ENCODE measurements around the gene BYSL.

The BYSL gene

DNA sequence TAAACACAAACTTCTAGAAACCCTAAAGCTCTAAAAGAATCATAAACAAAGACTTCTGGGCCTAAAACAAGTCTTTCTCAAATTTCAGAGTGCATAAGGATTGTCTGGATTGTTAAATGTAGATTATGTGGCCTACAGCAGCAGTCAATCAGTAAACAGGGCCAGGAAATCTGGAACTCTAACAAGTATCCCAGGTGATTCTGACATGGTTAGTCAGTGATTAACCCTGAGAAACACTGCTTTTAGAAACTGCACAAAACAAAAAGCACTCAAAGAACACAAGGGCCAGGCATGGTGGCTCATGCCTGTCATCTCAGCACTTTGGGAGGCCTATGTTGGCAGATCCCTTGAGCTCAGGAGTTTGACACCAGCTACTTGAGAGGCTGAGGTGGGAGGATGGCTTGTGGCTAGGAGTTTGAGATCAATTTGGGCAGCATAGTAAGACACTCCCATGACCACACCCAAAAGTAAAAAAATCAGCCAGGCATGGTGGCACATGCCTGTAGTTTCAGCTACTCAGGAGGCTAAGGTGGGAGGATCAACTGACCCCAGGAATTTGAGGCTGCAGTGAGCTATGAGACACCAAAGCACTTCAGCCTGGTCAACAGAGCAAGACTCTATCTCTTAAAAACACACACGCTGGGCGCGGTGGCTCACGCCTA is 6.3 kb upstream of the BYSL start:
- DNase-seq = no peak

DNA sequence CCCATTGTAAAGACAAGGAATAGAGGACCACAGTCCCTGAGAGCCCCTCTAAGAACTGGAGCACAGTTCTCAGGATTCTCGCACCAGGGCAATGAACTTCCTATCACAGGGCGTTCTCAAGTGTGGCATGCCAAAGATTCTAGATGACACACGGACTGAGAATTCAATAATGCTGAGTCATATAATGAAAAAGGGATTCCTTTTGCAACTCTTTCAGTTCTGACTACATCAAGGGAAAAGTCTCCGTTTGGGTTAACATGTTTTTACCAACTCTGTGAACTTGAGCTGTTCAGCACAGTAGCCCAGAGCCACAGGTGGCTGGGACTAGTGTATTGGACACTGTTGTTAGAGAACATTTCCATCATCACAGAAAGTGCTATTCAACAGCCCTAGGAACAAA is 3.8 kb upstream of the BYSL start:
- DNase-seq = no peak

DNA sequence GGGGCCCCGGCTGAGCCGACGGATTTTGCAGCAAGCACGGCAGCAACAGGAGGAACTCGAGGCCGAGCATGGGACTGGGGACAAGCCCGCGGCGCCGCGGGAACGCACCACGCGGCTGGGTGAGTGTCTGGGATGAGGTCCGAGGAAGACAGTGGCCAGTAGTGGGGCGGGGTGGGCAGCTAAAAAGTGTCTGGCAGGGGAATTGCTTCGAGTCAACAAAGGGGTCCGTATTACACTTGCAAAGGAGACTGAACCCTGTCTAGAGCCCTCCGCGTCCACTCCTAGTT is 356 bp downstream of the BYSL start:
- no peak for DNase-seq

DNA sequence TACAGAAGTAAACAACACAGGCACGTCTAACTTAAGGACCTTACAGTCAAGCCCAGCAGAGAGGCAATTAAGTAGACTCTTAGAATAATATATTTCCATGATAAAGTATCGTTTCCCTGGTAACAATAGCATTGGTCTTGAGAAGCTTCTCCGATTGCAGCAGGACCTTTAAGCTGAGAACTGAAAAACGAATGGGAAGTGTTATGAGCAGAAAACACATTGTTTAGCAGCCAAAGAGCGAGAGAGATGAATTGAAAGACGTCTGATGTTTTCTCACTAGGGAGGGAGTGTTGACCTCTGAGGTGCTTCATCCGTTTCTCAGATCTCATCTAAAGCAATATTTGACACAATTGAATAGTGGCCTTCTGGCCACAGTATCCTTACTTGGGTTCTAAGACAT is 855 bp downstream of the BYSL start:
- no peak for DNase-seq

DNA sequence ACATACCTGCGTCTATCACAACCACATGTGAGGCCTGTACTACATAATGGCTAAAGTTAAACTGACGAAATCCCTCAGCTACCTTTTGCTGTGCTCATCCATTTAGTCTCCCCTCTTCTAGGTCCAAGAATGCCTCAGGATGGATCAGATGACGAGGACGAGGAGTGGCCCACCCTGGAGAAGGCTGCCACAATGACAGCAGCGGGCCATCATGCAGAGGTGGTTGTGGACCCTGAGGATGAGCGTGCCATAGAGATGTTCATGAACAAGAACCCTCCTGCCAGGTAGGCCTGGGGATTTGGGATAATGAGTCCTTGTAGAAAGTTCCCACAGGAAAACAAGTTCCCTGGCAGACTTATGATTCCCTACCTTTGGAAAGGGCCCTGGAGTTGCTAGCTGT is 6.0 kb downstream of the BYSL start:
- DNase-seq = no peak

DNA sequence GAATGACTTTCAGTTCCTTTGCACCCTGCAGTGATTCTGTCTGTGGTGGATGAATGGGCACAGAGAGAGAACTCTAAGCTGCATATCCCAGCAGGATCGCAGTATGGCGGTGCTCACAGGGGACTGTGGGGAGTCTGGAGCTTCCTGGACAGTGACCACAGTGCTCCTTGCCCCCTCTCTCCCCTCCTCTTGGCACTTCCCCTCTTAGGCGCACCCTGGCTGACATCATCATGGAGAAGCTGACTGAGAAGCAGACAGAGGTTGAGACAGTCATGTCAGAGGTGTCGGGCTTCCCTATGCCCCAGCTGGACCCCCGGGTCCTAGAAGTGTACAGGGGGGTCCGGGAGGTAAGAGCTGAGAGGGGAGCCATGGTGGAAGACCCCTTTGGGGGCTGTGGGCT is 8.6 kb downstream of the BYSL start:
- no peak for DNase-seq

DNA sequence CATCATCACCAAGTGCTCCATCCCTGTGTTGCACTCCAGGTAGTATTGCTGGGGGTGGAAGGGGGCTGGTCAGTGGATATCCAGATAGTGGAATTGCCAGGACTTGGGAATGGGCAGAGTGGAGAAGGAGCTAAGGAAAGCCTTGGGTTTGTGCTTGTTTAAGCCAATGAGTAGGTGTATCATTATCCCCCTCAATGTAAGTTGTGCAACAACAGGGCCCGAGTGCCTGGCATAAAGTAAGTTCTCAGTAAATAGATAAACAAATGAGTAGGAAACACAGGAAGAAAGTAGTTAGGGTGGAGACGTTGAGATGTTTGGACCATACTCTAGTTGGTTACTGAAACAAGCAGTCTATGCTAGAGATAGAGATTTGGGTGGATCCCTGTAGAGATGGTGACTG is 10.5 kb downstream of the BYSL start:
- DNase-seq = no peak

DNA sequence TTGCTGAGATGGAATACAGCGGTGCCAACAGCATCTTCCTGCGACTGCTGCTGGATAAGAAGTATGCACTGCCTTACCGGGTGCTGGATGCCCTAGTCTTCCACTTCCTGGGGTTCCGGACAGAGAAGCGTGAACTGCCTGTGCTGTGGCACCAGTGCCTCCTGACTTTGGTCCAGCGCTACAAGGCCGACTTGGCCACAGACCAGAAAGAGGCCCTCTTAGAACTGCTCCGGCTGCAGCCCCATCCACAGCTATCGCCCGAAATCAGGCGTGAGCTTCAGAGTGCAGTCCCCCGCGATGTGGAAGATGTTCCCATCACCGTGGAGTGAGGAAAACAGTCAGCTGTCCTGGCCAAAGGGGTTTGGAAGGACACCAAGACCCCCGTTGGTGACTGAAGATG is 11.1 kb downstream of the BYSL start:
- no peak for DNase-seq

DNA sequence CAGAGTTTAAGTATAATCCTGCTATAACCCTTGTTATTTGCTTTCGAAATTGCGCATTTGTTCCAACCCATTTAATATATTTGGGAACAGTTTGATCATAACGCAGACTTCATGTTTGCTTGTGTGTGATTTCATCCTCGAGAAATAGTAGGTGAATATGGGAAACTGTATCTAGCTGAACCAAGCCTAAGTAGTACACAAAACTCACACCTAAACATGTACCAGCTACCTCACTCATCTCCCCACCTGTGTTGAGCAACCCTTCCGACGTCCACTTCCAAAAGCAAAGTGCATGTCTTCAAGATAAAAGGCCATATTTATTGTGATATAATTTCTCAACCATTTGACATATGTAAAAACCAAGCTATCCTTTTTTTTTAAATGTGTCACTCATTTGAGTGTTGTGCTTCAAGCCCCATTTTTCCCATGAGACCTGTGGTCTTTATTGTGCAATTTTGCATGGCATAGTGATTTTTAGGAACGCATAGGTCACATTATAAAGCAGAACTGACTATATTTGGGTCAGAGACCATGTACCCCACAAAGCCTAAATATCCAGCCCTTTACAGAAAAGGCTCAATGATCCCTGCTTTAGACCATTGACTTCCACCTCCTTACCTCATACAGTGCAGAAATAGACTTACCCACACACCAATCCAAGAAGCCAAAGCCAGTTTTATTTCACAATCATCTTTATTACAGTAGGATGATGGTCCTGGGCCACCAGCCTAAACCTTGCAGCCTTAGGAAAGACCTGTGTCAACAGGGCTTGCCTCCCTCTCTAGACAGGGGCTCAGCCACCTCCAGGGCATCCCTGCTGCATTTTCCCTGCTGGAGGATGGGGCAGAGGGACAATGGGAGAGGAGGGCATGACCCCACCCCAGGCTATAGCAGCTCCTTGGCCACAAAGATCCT is 13.2 kb downstream of the BYSL start:
- no peak for DNase-seq

DNA sequence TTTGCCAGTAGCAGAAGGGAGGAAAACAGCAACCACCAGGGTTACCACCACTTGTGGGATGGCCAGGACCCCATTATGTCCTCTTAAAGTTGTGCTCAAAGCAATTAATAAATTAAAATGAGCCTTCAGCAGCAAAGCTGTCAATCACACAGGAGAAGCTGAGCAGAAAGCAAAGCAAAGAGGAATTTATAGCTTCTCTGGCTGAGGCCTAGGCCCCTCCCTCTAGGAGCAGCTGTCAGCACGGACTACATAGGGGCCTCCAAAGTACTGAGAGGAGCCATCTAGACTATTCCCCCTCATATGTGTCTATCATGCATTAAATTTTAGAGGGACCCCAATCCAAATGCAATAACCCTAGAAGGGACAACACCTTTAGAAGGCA is 13.9 kb downstream of the BYSL start:
- DNase-seq = no peak

DNA sequence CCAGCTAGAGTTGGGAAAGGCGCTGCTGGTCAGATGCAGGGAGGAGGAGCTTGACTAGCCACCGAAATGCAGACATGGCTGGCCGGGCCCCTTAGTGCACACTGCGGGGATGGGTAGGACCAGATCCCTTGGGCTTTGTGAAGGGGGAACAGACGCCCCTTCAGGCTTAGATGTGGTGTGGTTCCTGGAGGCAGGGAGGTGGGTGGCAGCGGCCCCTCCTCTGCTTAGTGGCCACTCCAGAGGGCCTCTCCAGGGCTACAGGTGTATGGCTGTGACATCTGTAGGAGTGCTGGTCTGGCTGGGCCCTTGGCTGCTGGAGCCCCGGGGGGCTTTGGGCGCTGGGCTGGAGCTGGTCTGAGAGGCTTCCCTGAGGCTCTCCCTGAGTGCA is 14.4 kb downstream of the BYSL start:
- no peak for DNase-seq

DNA sequence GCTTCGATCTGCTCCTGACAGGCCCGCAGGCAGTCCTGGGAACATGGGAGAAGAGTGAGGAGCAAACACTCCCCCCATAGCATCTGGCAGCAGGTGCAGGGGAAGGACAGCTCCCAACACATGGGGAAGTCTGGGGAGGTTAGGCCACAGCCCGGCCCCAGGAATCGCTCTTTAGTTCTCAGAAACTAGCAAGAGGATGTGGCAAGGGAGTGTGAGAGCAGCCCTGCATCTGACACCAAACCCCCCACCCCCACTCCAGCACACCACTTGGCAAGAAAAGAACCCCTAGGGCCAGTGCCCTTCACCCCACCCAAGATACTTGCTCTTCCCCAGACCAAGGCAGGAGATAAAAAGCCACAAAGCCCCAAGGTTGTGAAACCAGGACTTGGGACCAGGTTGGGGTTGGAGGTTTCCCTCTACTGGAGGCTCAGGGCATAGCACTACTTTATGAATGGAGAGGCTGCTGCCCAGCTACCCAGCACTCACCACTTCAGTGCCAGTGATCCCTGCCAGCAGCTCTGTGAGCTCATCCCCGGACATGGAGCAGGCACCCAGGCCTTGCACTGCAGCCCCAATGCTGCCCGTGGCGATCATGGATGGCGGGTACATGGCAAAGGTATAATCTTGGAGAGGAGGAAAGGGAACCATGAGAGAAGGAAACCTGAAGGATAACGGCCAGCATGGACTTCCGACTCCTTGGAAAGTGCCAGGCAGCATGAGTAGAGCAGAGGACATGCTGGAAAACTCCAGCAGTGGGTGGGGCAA is 15.0 kb downstream of the BYSL start:
- no peak for DNase-seq

DNA sequence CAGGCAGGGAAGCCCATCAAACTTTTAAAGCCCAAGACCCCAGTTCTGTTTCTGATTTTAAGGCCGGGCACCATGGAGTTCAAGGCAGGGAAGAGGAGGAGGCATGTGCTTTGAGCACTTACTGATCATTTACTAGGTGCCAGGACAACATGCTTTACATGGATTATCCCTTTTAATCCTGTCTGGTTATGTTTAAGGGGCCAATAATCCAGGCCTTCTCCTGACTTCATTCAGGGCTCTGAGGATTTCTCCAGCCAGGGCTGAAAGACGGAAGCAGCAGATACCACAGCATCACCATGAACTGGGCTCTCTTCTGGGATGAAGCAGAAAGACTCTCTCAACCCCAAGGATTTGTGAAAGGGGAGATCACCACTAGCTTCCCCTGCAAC is 16.2 kb downstream of the BYSL start:
- DNase-seq = no peak

DNA sequence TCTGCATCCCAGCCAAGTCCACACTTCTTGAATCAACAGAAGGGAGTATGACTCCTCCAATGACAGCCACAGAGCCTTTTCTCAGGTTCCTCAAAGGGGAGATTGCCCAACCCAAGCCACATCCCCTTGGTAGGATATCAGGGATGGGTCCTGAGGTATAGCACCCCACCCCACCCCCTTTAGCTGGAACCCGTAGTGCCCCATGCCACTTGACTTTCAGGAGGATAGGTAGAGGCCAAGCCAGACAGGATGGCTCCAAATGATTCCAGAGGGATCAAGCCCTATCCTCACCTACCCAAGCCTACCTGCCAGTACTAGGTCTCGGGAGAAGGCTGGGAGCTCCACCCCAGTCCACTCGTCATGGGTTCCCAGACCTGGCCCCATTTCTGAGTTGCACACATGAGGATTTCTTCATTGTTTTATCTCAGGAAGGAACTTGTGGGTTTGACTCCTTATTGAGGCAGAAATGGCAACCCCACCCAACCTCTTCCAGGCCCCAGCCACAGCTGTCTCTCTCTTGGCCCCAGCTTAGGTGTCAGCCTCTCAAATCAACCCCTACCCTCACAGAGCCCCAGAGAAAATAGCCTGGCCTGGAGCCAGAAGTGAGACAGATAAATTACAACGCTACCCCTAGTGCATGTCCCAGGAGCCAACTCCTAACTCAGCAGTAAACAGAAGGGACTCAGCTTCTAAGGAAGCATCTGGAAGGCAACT is 16.7 kb downstream of the BYSL start:
- no peak for DNase-seq

DNA sequence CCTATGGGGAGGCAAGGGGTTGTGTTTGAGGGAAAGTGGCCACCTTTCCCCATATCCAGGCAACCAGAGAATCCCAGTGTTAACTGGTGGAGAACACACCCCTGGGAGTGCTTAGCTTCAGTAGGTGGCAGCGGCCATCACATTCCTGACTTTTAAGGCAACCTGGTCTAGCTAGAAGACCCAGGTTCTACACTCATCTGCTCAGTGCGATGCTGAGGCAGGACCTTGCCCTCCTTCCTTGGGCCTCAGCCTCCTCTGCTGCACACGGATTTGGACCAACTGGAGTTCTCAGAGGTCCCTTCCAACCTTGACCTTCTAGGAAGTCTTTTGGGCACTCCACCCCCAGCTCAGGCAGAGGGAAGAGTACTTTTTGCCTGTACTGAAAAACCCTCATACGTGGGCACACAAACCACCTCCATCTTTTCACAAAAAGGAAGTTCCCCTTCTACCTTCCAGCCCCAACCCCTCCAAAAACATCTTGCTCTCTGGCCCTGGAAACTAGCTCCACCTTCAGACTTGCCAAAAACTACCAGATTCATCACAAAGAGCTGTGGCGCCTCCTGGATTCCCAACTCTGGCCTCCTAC is 17.4 kb downstream of the BYSL start:
- no peak for DNase-seq

DNA sequence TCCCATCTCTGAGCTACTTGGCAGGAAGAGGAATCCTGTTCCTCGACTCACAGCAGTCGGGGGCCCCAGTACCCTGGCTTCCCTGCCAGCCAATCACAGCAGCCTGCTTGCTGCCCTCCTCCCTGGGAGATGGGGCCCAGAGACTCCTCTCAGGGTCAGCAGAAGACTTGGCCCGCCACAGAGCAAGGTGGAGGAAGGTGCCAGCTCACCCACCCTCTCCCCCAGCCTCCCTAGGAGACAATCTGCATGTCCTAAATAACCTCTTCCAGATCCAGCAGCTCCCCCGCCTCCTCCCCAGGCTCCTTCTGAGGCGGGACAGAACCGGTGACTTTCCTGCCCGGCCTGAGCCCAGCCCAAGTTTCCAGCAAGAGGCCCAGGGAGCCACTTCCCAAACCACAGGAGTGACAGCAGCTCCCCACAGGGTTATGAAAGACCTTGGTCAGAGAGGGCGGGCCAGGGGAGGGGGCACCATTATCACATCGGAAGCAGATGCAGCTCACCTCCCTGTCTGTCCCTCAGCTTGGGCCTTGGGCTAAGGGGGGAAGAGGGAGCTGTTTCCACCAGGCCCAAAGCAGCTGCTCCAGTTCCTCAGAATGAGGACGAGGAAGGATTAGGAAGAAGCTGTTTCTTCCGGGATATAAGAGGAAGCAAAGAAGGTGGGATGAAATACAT is 18.0 kb downstream of the BYSL start:
- no peak for DNase-seq

DNA sequence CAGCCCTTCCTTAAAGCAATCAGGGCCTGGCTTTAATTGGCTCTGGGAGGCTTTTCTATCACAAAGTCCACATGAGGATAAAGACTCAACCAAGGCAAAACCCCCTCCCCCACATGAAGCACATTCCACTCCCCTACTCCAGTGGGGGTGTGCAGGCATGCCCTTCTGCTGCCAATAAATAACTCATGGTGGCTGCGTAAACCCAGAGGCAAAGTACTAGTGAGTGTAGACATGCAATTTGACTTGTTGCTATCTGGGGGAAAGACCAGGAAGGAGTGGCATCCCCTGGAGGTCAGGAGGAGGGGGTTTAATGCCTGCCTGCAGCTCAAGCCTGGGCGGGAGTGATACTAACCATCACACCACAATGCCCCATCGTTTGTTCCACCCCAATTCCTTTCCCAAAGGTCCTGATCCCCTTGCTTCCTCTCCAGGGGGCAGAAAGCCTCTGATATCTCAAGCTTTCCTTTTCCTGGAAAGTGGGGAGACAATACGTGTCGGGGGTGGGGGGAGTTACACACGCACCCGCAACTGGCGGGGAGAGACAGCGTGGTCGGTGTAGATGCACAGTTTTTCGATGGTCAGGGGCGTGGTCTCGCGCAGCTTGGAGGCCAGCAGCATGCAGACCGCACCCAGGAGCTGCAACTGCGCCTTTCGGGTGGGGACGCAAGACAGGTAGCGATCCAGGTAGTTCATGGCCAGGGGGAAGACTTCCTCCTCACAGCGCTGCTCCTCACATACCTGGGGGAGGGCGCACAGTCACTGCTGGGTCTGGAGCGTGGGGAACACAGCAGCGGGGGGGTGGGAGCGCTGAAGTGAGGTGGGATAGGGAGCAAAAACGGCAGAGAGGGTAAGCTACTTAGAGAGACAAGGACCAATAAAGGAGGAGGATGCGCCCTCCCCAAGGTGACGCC is 18.8 kb downstream of the BYSL start:
- DNase-seq = no peak

DNA sequence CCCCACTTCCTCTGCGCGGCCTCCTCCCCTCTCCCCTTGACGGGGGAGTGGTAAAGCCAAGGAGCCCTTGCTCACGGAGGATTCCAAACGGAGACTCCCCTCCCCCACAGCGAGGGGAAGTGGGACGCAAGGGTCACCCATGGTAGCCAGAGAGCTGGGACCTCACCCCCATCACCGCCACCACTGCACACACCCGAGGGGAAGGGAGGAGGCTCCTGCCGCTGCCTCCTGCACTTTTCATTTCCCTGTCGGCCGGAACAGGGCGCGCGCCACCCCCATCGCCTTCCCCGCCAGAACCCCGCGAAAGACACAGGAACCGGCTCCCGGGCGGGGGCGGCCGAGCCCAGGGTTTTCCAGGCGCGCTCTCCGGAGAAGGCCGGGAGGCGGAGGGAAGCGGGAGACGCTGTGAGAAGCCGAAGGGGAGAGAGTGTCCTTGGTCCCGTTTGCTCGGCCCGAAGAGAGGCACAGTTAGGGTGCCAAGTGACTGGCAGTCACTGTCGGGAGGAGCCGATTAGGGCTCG is 19.5 kb downstream of the BYSL start:
- no peak for DNase-seq

DNA sequence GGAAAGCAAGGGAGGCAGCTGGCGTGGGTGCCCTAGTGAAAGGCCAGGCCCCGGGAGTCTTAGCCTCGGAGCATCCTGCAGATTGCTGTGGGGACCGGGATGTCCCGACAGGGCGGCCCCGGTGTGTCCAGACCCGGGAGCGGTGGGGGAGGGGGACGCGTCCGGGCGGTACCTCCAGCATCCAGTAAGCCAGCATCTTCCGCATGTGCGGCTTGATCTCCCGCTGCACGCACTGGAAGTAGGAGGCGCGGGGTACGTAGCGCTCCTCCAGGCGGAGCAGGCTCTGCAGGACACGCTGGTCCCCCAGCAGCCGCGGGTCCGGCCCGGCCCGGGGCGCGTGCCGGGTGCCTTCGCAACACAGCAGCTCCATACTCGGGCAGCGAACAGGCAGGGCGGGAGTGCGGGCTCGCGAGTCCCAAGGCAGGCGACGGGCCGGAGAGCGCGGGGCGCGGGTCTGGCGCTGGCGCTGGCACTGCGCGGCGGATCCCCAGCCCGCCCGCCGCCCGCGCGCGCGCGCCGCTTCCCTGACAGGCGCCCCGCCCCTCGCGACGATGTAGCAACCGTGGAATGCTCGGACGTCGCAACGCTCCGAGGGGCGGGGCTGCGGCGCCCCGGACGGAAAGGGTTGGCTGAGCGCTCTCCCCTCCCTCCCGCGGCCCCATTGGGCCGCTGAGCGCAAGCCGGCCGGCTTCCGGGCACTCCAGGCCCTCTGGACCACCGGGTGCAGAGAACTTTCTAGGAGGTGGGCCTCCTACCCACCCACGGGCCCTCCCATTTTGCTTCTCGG is 20.2 kb downstream of the BYSL start, which contains the start of gene CCND3:
Gene CCND3, minus strand, starts transcription at position 529 of the 787 bp plus-strand sequence. Its CDS starts 159 bp downstream, at position 370.
- peak; percentile 64 to 82 for DNase-seq
